ENCODE measurements around the gene BHMT2. TPM values are rescaled to one million over a fixed set of nuclear protein-coding genes. Genes with fewer than 3 reads are reported as not detected.

BHMT2 gene
- total and polyA plus RNA-seq, 5 donors from 2014 or later: not detected

DNA sequence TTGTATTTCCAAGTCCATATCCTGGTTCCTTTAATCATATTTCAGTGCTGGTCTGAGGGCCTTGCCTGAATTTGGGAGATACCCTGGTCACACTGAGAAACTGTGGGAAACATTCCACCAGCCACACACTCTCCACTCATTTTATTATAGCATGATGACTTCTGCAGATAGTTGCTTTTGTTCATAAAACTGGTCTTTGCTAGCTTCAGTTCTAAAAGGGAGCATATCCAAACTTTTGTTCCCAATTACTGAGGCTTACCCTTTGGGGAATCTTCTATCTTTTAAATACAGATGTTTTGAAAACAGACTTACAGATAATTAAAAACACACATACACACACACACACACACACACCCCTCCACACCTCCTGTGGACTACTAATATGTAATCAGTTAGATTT lies 21.1 kb upstream of the BHMT2 start:
- Mint-ChIP-seq H3K4me1 (no peaks in the 10 kb centered on the region), H3K4me3 (no peak overlapping the region)

DNA sequence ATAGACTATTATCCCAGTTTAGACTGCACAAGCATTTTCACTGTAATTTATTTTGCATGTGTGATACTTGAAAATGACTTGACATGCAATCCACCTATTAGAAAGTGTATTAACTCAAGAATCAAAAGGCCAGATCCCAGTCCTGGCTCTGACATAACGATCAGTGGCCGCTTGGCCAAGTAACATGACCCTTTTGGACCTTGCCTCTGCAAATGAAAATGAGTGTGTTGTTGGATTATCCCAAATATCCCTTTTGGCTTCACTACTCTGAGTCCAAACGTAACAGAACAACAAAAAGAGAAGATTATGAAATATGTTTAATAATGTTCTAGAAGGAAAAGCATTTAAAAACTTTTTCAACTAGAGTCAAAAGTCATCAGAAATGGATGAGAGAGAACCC lies 19.1 kb upstream of the BHMT2 start:
- H3K27ac Mint-ChIP-seq: no peak overlapping the region
- Histone ChIP-seq H3K4me1 (ENCODE audit: control insufficient read depth, insufficient read depth, low read length, poor library complexity, severe bottlenecking) (no peaks in the 10 kb centered on the region), H3K4me3 (ENCODE audit: low read depth, low read length) (no peak overlapping the region), H3K27ac (ENCODE audit: insufficient read depth, low read length, poor library complexity, severe bottlenecking) (no peak overlapping the region), H3K36me3 (ENCODE audit: control insufficient read depth, insufficient read depth, low read length) (no peaks in the 10 kb centered on the region), H3K27me3 (ENCODE audit: control insufficient read depth, insufficient read depth, low read length) (no peaks in the 10 kb centered on the region), H3K9me3 (ENCODE audit: control insufficient read depth in 2 of 2, low read length in 2 of 2) (peaks cover 0 to 5% of the 10 kb centered on the region in 2 experiments)
- no peaks in the 10 kb centered on the region for H3K36me3 Mint-ChIP-seq
- H3K4me3 Mint-ChIP-seq: no peak overlapping the region
- DNase-seq (no peak), ATAC-seq (ENCODE audit: low read depth in 2 of 2) (no peak)
- no peaks in the 10 kb centered on the region for H3K4me1 Mint-ChIP-seq
- H3K9me3 Mint-ChIP-seq: peaks cover 0 to 8% (median 0%) of the 10 kb centered on the region in 7 donors
- peaks cover 35% of the 10 kb centered on the region for H3K27me3 Mint-ChIP-seq

More for the DNA sequence above, 21.1 kb upstream of the BHMT2 start:
- Histone ChIP-seq H3K9me3 (ENCODE audit: control insufficient read depth in 2 of 2, low read length in 2 of 2) (peaks cover 0 to 5% of the 10 kb centered on the region in 2 experiments), H3K27me3 (ENCODE audit: control insufficient read depth, insufficient read depth, low read length) (peaks cover 2% of the 10 kb centered on the region), H3K4me1 (ENCODE audit: control insufficient read depth, insufficient read depth, low read length, poor library complexity, severe bottlenecking) (no peaks in the 10 kb centered on the region), H3K4me3 (ENCODE audit: low read depth, low read length) (no peak overlapping the region), H3K36me3 (ENCODE audit: control insufficient read depth, insufficient read depth, low read length) (no peaks in the 10 kb centered on the region), H3K27ac (ENCODE audit: insufficient read depth, low read length, poor library complexity, severe bottlenecking) (no peak overlapping the region)
- Mint-ChIP-seq H3K36me3 (no peaks in the 10 kb centered on the region), H3K27ac (no peak overlapping the region), H3K9me3 (peaks cover 0 to 8% (median 0%) of the 10 kb centered on the region in 7 donors), H3K27me3 (peaks cover 24% of the 10 kb centered on the region)
- DNase-seq (no peak), ATAC-seq (ENCODE audit: low read depth in 2 of 2) (no peak)

DNA sequence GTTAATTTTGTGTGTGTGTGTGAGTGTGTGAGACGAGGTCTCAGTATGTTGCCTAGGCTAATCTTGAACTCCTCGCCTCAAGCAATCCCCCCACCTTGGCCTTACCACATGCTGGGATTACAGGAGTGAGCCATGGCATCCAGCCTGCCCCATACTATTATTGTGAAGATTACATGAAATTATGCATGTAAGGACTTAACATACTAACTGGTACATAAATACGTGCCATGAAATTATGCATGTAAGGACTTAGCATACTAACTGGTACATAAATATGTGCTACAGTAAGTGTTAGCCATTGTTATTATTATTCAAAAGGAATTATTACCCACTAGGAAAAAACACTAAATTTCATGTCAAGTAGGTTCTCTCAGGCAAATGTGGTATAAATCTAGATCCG lies 16.2 kb upstream of the BHMT2 start:
- no peak for ATAC-seq (ENCODE audit: low read depth in 2 of 2)
- no peak overlapping the region for H3K4me3 Mint-ChIP-seq
- H3K27me3 Mint-ChIP-seq: peaks cover 43% of the 10 kb centered on the region
- Histone ChIP-seq H3K9me3 (ENCODE audit: control insufficient read depth in 2 of 2, low read length in 2 of 2) (peaks cover 0 to 5% of the 10 kb centered on the region in 2 experiments), H3K27me3 (ENCODE audit: control insufficient read depth, insufficient read depth, low read length) (no peaks in the 10 kb centered on the region), H3K27ac (ENCODE audit: insufficient read depth, low read length, poor library complexity, severe bottlenecking) (no peak overlapping the region), H3K36me3 (ENCODE audit: control insufficient read depth, insufficient read depth, low read length) (no peaks in the 10 kb centered on the region), H3K4me3 (ENCODE audit: low read depth, low read length) (no peak overlapping the region), H3K4me1 (ENCODE audit: control insufficient read depth, insufficient read depth, low read length, poor library complexity, severe bottlenecking) (no peaks in the 10 kb centered on the region)
- H3K36me3 Mint-ChIP-seq: no peaks in the 10 kb centered on the region
- H3K4me1 Mint-ChIP-seq: no peaks in the 10 kb centered on the region
- no peak for DNase-seq
- peaks cover 0 to 8% (median 0%) of the 10 kb centered on the region in 7 donors for H3K9me3 Mint-ChIP-seq
- no peak overlapping the region for H3K27ac Mint-ChIP-seq

DNA sequence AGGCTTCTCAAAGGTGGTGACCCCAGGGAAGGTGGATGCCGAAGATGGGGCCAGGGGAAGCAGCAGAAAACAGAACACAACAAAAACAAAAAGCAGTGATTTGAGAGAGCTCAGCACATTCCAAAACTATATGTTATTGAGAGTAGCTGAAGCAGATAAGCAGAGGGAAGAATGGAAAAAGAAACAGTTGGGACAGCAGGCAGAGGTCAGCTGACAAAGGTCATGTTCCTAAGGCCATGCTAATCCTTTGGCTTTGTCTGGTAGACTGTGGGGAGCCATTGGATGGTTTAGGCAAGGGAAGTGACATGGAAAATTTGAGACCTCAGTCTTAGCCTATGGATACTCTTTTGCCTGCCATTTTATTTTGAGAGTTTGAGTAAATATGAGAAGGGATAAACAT lies 14.6 kb upstream of the BHMT2 start:
- peaks cover 33% of the 10 kb centered on the region for H3K27me3 Mint-ChIP-seq
- no peaks in the 10 kb centered on the region for H3K27me3 ChIP-seq (ENCODE audit: control insufficient read depth, insufficient read depth, low read length)
- no peaks in the 10 kb centered on the region for H3K4me1 Mint-ChIP-seq
- no peak overlapping the region for H3K27ac Mint-ChIP-seq
- no peak overlapping the region for H3K4me3 Mint-ChIP-seq
- ATAC-seq (ENCODE audit: low read depth in 2 of 2) (no peak), DNase-seq (no peak)
- H3K9me3 Mint-ChIP-seq: peaks cover 0 to 8% (median 0%) of the 10 kb centered on the region in 7 donors
- peaks cover 0 to 5% of the 10 kb centered on the region in 2 experiments for H3K9me3 ChIP-seq (ENCODE audit: control insufficient read depth in 2 of 2, low read length in 2 of 2)
- H3K36me3 Mint-ChIP-seq: no peaks in the 10 kb centered on the region
- H3K27ac ChIP-seq (ENCODE audit: insufficient read depth, low read length, poor library complexity, severe bottlenecking): no peak overlapping the region
- no peaks in the 10 kb centered on the region for H3K4me1 ChIP-seq (ENCODE audit: control insufficient read depth, insufficient read depth, low read length, poor library complexity, severe bottlenecking)
- H3K4me3 ChIP-seq (ENCODE audit: low read depth, low read length): no peak overlapping the region
- H3K36me3 ChIP-seq (ENCODE audit: control insufficient read depth, insufficient read depth, low read length): no peaks in the 10 kb centered on the region

DNA sequence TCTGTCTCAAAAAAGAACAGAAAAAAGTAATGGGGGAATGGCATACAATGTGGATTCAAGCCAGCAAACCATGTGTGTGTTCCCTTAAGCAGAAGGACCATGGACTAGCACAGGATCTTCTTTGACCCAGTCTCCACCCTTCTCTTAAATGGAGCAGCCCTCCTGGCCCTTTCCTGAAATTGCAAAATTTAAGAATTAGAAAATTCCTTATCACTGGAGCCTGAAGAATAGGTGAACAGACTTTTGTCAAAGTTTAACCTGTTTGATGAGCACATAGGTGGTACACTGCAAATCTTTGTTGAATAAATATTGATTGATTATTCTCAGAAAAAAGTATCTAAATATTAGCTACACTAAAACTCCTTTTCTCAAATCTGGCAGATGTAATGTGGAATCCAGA lies 12.7 kb upstream of the BHMT2 start:
- Histone ChIP-seq H3K9me3 (ENCODE audit: control insufficient read depth in 2 of 2, low read length in 2 of 2) (peaks cover 0 to 5% of the 10 kb centered on the region in 2 experiments), H3K27ac (ENCODE audit: insufficient read depth, low read length, poor library complexity, severe bottlenecking) (no peak overlapping the region), H3K27me3 (ENCODE audit: control insufficient read depth, insufficient read depth, low read length) (no peaks in the 10 kb centered on the region), H3K4me3 (ENCODE audit: low read depth, low read length) (no peak overlapping the region), H3K4me1 (ENCODE audit: control insufficient read depth, insufficient read depth, low read length, poor library complexity, severe bottlenecking) (no peaks in the 10 kb centered on the region), H3K36me3 (ENCODE audit: control insufficient read depth, insufficient read depth, low read length) (no peaks in the 10 kb centered on the region)
- Mint-ChIP-seq H3K27me3 (peaks cover 24% of the 10 kb centered on the region), H3K9me3 (peaks cover 0 to 6% (median 0%) of the 10 kb centered on the region in 7 donors), H3K4me1 (no peaks in the 10 kb centered on the region), H3K27ac (no peak overlapping the region), H3K36me3 (no peaks in the 10 kb centered on the region), H3K4me3 (no peak overlapping the region)
- DNase-seq (no peak), ATAC-seq (ENCODE audit: low read depth in 2 of 2) (no peak)

DNA sequence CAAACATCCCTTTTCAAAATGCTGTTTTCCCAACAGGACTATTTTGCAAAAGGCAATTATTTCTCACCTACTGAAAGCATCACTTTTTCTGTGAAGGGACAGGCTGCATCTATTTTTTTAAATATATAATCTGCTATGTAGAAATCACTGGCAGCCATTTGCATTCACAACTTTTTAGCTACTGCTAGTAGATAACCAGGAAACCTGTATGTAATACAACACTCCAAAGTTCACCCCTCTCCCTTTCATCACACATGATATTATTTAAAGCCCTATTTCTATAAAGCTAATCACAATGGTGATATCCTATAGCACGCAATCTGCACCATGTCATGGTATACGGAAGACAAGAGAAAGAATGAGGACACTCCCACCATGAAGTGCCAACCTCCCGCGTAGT lies 9.9 kb upstream of the BHMT2 start:
- peaks cover 0 to 1% (median 0%) of the 10 kb centered on the region in 7 donors for H3K9me3 Mint-ChIP-seq
- Histone ChIP-seq H3K4me3 (ENCODE audit: low read depth, low read length) (no peak overlapping the region), H3K9me3 (ENCODE audit: control insufficient read depth in 2 of 2, low read length in 2 of 2) (no peaks in the 10 kb centered on the region), H3K27me3 (ENCODE audit: control insufficient read depth, insufficient read depth, low read length) (no peaks in the 10 kb centered on the region), H3K27ac (ENCODE audit: insufficient read depth, low read length, poor library complexity, severe bottlenecking) (no peak overlapping the region), H3K4me1 (ENCODE audit: control insufficient read depth, insufficient read depth, low read length, poor library complexity, severe bottlenecking) (no peaks in the 10 kb centered on the region), H3K36me3 (ENCODE audit: control insufficient read depth, insufficient read depth, low read length) (no peaks in the 10 kb centered on the region)
- peaks cover 23% of the 10 kb centered on the region for H3K27me3 Mint-ChIP-seq
- no peaks in the 10 kb centered on the region for H3K36me3 Mint-ChIP-seq
- H3K4me3 Mint-ChIP-seq: no peak overlapping the region
- H3K4me1 Mint-ChIP-seq: no peaks in the 10 kb centered on the region
- DNase-seq: no peak
- no peak overlapping the region for H3K27ac Mint-ChIP-seq
- ATAC-seq (ENCODE audit: low read depth in 2 of 2): no peak

DNA sequence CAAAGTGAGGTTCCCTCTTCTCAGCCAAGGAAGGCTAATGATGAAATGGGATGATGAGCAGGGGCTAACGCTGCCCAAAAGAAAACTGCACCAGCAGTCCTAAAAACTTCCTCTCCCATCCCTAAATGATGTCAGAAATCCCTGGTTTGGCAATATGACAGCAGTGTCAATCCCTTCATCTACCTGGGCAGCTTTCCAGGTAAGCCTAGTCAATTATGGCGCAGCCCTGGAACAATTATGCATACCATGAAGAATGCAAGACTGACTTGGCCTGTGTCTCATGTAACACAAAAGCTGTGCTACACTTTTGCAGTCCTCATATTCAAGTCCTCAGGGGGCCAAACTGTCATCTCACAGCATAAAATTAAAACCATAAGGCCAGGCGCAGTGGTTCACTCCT lies 7.1 kb upstream of the BHMT2 start:
- H3K4me1 ChIP-seq (ENCODE audit: control insufficient read depth, insufficient read depth, low read length, poor library complexity, severe bottlenecking): no peaks in the 10 kb centered on the region
- no peak overlapping the region for H3K27ac Mint-ChIP-seq
- ATAC-seq (ENCODE audit: low read depth in 2 of 2): no peak

DNA sequence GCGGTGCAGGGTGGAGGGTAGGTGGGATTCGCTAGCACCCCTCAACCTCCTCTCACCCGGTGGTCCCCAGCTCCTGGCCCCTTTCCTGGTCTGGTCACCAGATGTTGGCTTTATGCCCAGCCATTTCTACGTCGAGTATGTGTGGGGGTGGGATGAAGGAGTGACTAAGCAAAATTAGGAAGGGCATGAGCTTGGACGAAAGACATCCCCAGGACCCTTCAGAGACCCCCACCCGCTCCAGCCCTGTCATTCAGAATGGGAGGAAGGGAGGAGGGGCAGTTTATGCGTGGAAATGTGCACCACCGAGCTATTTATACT lies 742 bp downstream of the BHMT2 start:
- H3K9me3 ChIP-seq (ENCODE audit: control insufficient read depth in 2 of 2, low read length in 2 of 2): no peaks in the 10 kb centered on the region
- Mint-ChIP-seq H3K27ac (no peak overlapping the region), H3K27me3 (peaks cover 51% of the 10 kb centered on the region), H3K4me3 (no peak overlapping the region), H3K4me1 (no peaks in the 10 kb centered on the region), H3K9me3 (peaks cover 0 to 3% (median 0%) of the 10 kb centered on the region in 7 donors), H3K36me3 (no peaks in the 10 kb centered on the region)
- no peak overlapping the region for H3K27ac ChIP-seq (ENCODE audit: insufficient read depth, low read length, poor library complexity, severe bottlenecking)
- H3K4me3 ChIP-seq (ENCODE audit: low read depth, low read length): no peak overlapping the region
- H3K27me3 ChIP-seq (ENCODE audit: control insufficient read depth, insufficient read depth, low read length): peaks cover 24% of the 10 kb centered on the region
- no peaks in the 10 kb centered on the region for H3K4me1 ChIP-seq (ENCODE audit: control insufficient read depth, insufficient read depth, low read length, poor library complexity, severe bottlenecking)
- H3K36me3 ChIP-seq (ENCODE audit: control insufficient read depth, insufficient read depth, low read length): no peaks in the 10 kb centered on the region
- DNase-seq: no peak
- no peak for ATAC-seq (ENCODE audit: low read depth in 2 of 2)

More for the DNA sequence above, 7.1 kb upstream of the BHMT2 start:
- Mint-ChIP-seq H3K27me3 (peaks cover 20% of the 10 kb centered on the region), H3K4me3 (no peak overlapping the region), H3K4me1 (no peaks in the 10 kb centered on the region), H3K9me3 (no peaks in the 10 kb centered on the region), H3K36me3 (no peaks in the 10 kb centered on the region)
- Histone ChIP-seq H3K36me3 (ENCODE audit: control insufficient read depth, insufficient read depth, low read length) (no peaks in the 10 kb centered on the region), H3K27me3 (ENCODE audit: control insufficient read depth, insufficient read depth, low read length) (peaks cover 3% of the 10 kb centered on the region), H3K4me3 (ENCODE audit: low read depth, low read length) (no peak overlapping the region), H3K27ac (ENCODE audit: insufficient read depth, low read length, poor library complexity, severe bottlenecking) (no peak overlapping the region), H3K9me3 (ENCODE audit: control insufficient read depth in 2 of 2, low read length in 2 of 2) (no peaks in the 10 kb centered on the region)
- DNase-seq: no peak

All from CD4-positive, CD25-positive, alpha-beta regulatory T cell (primary cell).